ENCODE measurements around the gene FYN. TPM values are rescaled to one million over a fixed set of nuclear protein-coding genes. Genes with fewer than 3 reads are reported as not detected.
A peak's percentile ranks its signal among the peaks of the same experiment; 100 is the strongest.

The FYN gene
- total and polyA plus RNA-seq, 2 of the 13 experiments (the other 11 are each of a cell fraction or from before 2014, with no cell fraction given) = 15.5 to 24.6 TPM

DNA sequence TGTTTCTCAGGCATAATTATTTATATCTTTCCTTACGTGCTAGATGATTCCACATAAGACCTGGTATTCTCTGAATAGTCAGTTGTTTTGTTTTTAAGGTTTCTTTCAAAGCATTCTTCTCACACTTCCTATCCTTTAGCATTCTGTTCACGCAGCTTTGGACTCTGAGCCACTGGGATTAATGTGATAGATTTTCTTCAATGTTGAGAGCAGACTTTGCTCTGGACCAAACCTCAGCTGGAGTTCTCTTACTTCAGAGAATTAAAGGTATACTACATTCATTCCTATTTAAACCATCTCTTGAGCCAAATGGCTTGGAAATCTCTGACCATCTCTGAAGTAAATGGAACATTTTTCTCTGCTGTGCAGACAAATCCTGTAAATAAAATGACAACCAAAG, 196.9 kb downstream of the FYN start (continued):
- TF ChIP-seq CENPT (CRISPR knock-in tag; IDR thresholded peaks at IDR 0.05; ENCODE audit: low read depth) (no peak), PREB (CRISPR knock-in tag; IDR thresholded peaks at IDR 0.05) (no peak), CENPX (CRISPR knock-in tag; IDR thresholded peaks at IDR 0.05) (no peak), XRCC5 (optimal IDR thresholded peaks at IDR 0.05; ENCODE audit: low read length) (no peak), ZNF619 (CRISPR knock-in tag; IDR thresholded peaks at IDR 0.05) (no peak), ONECUT2 (CRISPR knock-in tag; IDR thresholded peaks at IDR 0.05) (peak; percentile 55; the same call in 1 of the 2 replicates), HNF1B (CRISPR knock-in tag; IDR thresholded peaks at IDR 0.05) (no peak), EEA1 (CRISPR knock-in tag; IDR thresholded peaks at IDR 0.05; ENCODE audit: borderline replicate concordance) (no peak), NR2F2 (IDR thresholded peaks at IDR 0.05; ENCODE audit: borderline replicate concordance, low read depth) (no peak), MED1 (CRISPR knock-in tag; IDR thresholded peaks at IDR 0.05) (peak; percentile 29; the same call in 1 of the 2 replicates), ZNF563 (CRISPR knock-in tag; IDR thresholded peaks at IDR 0.05) (no peak), SMAD1 (CRISPR knock-in tag; IDR thresholded peaks at IDR 0.05; ENCODE audit: borderline replicate concordance, low read depth) (no peak), FOXJ3 (CRISPR knock-in tag; IDR thresholded peaks at IDR 0.05; ENCODE audit: borderline replicate concordance) (no peak), RELA (CRISPR knock-in tag; IDR thresholded peaks at IDR 0.05) (no peak), ZNF160 (CRISPR knock-in tag; IDR thresholded peaks at IDR 0.05) (no peak), NR1H2 (CRISPR knock-in tag; IDR thresholded peaks at IDR 0.05; ENCODE audit: borderline replicate concordance, low read depth) (no peak), RFXAP (CRISPR knock-in tag; IDR thresholded peaks at IDR 0.05; ENCODE audit: borderline replicate concordance) (0 out of 2 replicates have a peak, but pooled peaks have one; percentile 31), ETS1 (CRISPR knock-in tag; IDR thresholded peaks at IDR 0.05) (no peak), ZNF562 (CRISPR knock-in tag; IDR thresholded peaks at IDR 0.05; ENCODE audit: borderline replicate concordance) (no peak), SIX4 (CRISPR knock-in tag; IDR thresholded peaks at IDR 0.05) (peak; percentile 51; the same call in 1 of the 2 replicates), ZNF264 (CRISPR knock-in tag; IDR thresholded peaks at IDR 0.05) (peak; percentile 23; the same call in 1 of the 2 replicates)
- TF ChIP-seq, protein P1, sequence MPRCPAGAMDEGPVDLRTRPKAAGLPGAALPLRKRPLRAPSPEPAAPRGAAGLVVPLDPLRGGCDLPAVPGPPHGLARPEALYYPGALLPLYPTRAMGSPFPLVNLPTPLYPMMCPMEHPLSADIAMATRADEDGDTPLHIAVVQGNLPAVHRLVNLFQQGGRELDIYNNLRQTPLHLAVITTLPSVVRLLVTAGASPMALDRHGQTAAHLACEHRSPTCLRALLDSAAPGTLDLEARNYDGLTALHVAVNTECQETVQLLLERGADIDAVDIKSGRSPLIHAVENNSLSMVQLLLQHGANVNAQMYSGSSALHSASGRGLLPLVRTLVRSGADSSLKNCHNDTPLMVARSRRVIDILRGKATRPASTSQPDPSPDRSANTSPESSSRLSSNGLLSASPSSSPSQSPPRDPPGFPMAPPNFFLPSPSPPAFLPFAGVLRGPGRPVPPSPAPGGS (CRISPR knock-in tag; IDR thresholded peaks at IDR 0.05) = no peak
- TF ChIP-seq, protein P2, sequence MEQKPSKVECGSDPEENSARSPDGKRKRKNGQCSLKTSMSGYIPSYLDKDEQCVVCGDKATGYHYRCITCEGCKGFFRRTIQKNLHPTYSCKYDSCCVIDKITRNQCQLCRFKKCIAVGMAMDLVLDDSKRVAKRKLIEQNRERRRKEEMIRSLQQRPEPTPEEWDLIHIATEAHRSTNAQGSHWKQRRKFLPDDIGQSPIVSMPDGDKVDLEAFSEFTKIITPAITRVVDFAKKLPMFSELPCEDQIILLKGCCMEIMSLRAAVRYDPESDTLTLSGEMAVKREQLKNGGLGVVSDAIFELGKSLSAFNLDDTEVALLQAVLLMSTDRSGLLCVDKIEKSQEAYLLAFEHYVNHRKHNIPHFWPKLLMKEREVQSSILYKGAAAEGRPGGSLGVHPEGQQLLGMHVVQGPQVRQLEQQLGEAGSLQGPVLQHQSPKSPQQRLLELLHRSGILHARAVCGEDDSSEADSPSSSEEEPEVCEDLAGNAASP (CRISPR knock-in tag; IDR thresholded peaks at IDR 0.05; ENCODE audit: borderline replicate concordance) = no peak
- TF ChIP-seq, protein P3, sequence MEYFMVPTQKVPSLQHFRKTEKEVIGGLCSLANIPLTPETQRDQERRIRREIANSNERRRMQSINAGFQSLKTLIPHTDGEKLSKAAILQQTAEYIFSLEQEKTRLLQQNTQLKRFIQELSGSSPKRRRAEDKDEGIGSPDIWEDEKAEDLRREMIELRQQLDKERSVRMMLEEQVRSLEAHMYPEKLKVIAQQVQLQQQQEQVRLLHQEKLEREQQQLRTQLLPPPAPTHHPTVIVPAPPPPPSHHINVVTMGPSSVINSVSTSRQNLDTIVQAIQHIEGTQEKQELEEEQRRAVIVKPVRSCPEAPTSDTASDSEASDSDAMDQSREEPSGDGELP (IDR thresholded peaks at IDR 0.05; ENCODE audit: borderline replicate concordance, low read depth) = peak; percentile 80; the same call in 1 of the 2 replicates

Measured in HepG2 (cell line).